HepG2 (cell line): Measurements from ENCODE around the gene NANOGP8. TPM values are rescaled to one million over a fixed set of nuclear protein-coding genes. Genes with fewer than 3 reads are reported as not detected.

Experiments used
- ATAC-seq: fragments of 200-7000 bp; cut with Tn5 transposase; 3 replicates; pipeline ENCODE4 v1.9.1; 2020; ENCODE audit warnings: mild to moderate bottlenecking, moderate library complexity
- BruUV-seq: library from RNA; stranded (reverse); fragments of 400-500 nt; replicated peaks from 2 replicates; lab custom pipeline; 2021; lab: Mats Ljungman, UMichigan
- CTCF ChIA-PET: fragments of 300-600 bp; formaldehyde crosslinking; extraction: SDS; loops from one replicate; lab custom pipeline; 2021; ENCODE audit warnings: low total read pairs, inconsistent platforms, low intra/inter-chr PET ratio; lab: Yijun Ruan, JAX
- POLR2A ChIA-PET: fragments of 350-600 bp; sonication (Branson Sonifier 250); formaldehyde crosslinking; loops from one replicate; lab custom pipeline; 2020; ENCODE audit warnings: antibody characterized with exemption, inconsistent platforms; lab: Yijun Ruan, JAX
- DNase-seq: peaks from one replicate; pipeline ENCODE4 v3.0.0-alpha.2; 2015; ENCODE audit warnings: low spot score
- FAIRE-seq: peaks from 3 replicates; lab custom pipeline; 2011; peaks lifted over from hg19 to GRCh38; lab: Jason Lieb, UNC
- H2AFZ ChIP-seq: one replicate; pipeline ENCODE4 v1.6.1; 2011; ENCODE audit warnings: low read length, inconsistent platforms
- H3K27ac ChIP-seq: fragments of 300-600 bp; 3 replicates; pipeline ENCODE4 v1.8.0; 2011; ENCODE audit warnings: mixed run types, mild to moderate bottlenecking, mixed read lengths, low read length, inconsistent platforms; ENCODE audit not compliant: insufficient read depth; ENCODE audit errors: extremely low read length
- H3K27me3 ChIP-seq, 2 experiments: fragments of 200-600 bp in 1 of 2; 2 replicates in 1 of 2; 3 replicates in 1 of 2; pipeline versions ENCODE4 v1.6.0 to v1.8.0; 2011; ENCODE audit warnings: low read length in 2 of 2, mild to moderate bottlenecking in 2 of 2, moderate library complexity in 2 of 2, inconsistent platforms in 1 of 2; ENCODE audit not compliant: insufficient read depth in 2 of 2, control insufficient read depth in 1 of 2
- H3K36me3 ChIP-seq, 2 experiments: fragments of 200-600 bp in 1 of 2; replicated peaks in 1 of 2; 2 replicates in 1 of 2; 3 replicates in 1 of 2; pipeline versions ENCODE4 v1.5.1 to v1.8.0; 2011; ENCODE audit warnings: low read length in 2 of 2, inconsistent platforms in 1 of 2; ENCODE audit not compliant: insufficient read depth in 2 of 2, control insufficient read depth in 1 of 2
- H3K4me1 ChIP-seq: 2 replicates; pipeline ENCODE4 v1.5.1; 2012; ENCODE audit warnings: low read length, inconsistent platforms; ENCODE audit not compliant: insufficient read depth
- H3K4me2 ChIP-seq: 2 replicates; pipeline ENCODE4 v1.6.0; 2011; ENCODE audit warnings: low read depth, low read length, inconsistent platforms
- H3K4me3 ChIP-seq, 3 experiments: fragments of 200-600 bp in 1 of 3; sonication (generic), shearing (Covaris generic) in 1 of 3; replicated peaks in 1 of 3; 2 replicates each; pipeline ENCODE4 v1.5.1; 2011 to 2016; ENCODE audit warnings: low read length in 3 of 3, inconsistent platforms in 2 of 3, low read depth in 2 of 3, mild to moderate bottlenecking in 2 of 3, control low read depth in 1 of 3, mixed read lengths in 1 of 3; ENCODE audit not compliant: insufficient read depth in 1 of 3
- H3K79me2 ChIP-seq: one replicate; pipeline ENCODE4 v1.6.1; 2011; ENCODE audit warnings: low read length, inconsistent platforms; ENCODE audit not compliant: insufficient read depth
- H3K9ac ChIP-seq: 2 replicates; pipeline ENCODE4 v1.6.0; 2011; ENCODE audit warnings: mild to moderate bottlenecking, low read depth, low read length, inconsistent platforms; ENCODE audit not compliant: insufficient read depth
- H3K9me3 ChIP-seq: 2 replicates; pipeline ENCODE4 v1.5.1; 2012; ENCODE audit warnings: mild to moderate bottlenecking, low read length
- H4K20me1 ChIP-seq: 2 replicates; pipeline ENCODE4 v1.6.0; 2011; ENCODE audit warnings: inconsistent platforms, mild to moderate bottlenecking, low read length, moderate library complexity; ENCODE audit not compliant: insufficient read depth
- BORCS8-MEF2B ChIP-seq: sonication (generic); formaldehyde crosslinking; IDR thresholded peaks from 2 replicates; pipeline ENCODE4 v1.8.0; 2022; ENCODE audit warnings: mild to moderate bottlenecking, missing genetic modification reagents
- CBX1 ChIP-seq: IDR thresholded peaks from one replicate; pipeline ENCODE4 v1.6.1; 2016; ENCODE audit warnings: antibody characterized with exemption, low read depth
- GATAD1 ChIP-seq: IDR thresholded peaks from 2 replicates; pipeline ENCODE4 v1.6.1; 2016; ENCODE audit warnings: missing genetic modification reagents, missing compliant biosample characterization
- HIVEP1 ChIP-seq: sonication (generic); formaldehyde crosslinking; IDR thresholded peaks from 2 replicates; pipeline ENCODE4 v1.4.0; 2020; ENCODE audit warnings: mild to moderate bottlenecking, missing genetic modification reagents
- MED8 ChIP-seq: sonication (generic); formaldehyde crosslinking; IDR thresholded peaks from 2 replicates; pipeline ENCODE4 v1.8.1; 2023; ENCODE audit warnings: mild to moderate bottlenecking, missing genetic modification reagents; ENCODE audit not compliant: insufficient replicate concordance
- NR2F2 ChIP-seq: IDR thresholded peaks from 2 replicates; pipeline ENCODE4 v1.6.1; 2012; ENCODE audit warnings: low read depth, inconsistent platforms, borderline replicate concordance
- PITX1 ChIP-seq: sonication (generic); formaldehyde crosslinking; IDR thresholded peaks from 2 replicates; pipeline ENCODE4 v1.5.1; 2020; ENCODE audit warnings: mild to moderate bottlenecking, missing genetic modification reagents
- SOX13 ChIP-seq, 3 experiments: fragments of 450-650 bp in 1 of 3; sonication (generic) in 1 of 3; formaldehyde crosslinking in 1 of 3; IDR thresholded peaks in 2 of 3; conservative IDR thresholded peaks in 1 of 3; 2 replicates each; pipeline versions ENCODE4 v1.5.0 to v1.6.1; 2016 to 2020; ENCODE audit warnings: antibody characterized with exemption in 1 of 3, mild to moderate bottlenecking in 1 of 3, missing compliant biosample characterization in 1 of 3, missing genetic modification reagents in 1 of 3, moderate library complexity in 1 of 3
- ZKSCAN8 ChIP-seq: IDR thresholded peaks from 2 replicates; pipeline ENCODE4 v1.6.1; 2016; ENCODE audit warnings: borderline replicate concordance, missing genetic modification reagents, missing compliant biosample characterization
- ZNF253 ChIP-seq: sonication (generic); formaldehyde crosslinking; IDR thresholded peaks from 2 replicates; pipeline ENCODE4 v1.8.0; 2022; ENCODE audit warnings: mild to moderate bottlenecking, missing genetic modification reagents, borderline replicate concordance
- ZNF331 ChIP-seq: sonication (generic); formaldehyde crosslinking; IDR thresholded peaks from 2 replicates; pipeline ENCODE4 v1.4.0; 2020; ENCODE audit warnings: missing genetic modification reagents
- ZNF652 ChIP-seq: IDR thresholded peaks from 2 replicates; pipeline ENCODE4 v1.6.1; 2016; ENCODE audit warnings: low read depth, borderline replicate concordance
- ZNF747 ChIP-seq: sonication (generic); formaldehyde crosslinking; IDR thresholded peaks from 2 replicates; pipeline ENCODE4 v1.8.1; 2023; ENCODE audit warnings: missing genetic modification reagents, mild to moderate bottlenecking, borderline replicate concordance
- ZNF879 ChIP-seq: sonication (generic); formaldehyde crosslinking; IDR thresholded peaks from 2 replicates; pipeline ENCODE4 v1.8.1; 2023; ENCODE audit warnings: missing genetic modification reagents
- WGBS: methylation state at CpG from one replicate; pipeline ENCODE4 v1.1.6; 2017; ENCODE audit warnings: low lambda C conversion rate; 5-methylcytosine and 5-hydroxymethylcytosine counted together
- in situ Hi-C: cut with HindIII; loops from 2 replicates; pipeline ENCODE4 v1.10.0; 2017; ENCODE audit warnings: low pct_unique_long_range_greater_than_20kb; ENCODE audit not compliant: extremely low pct_ligation_motif_present
- intact Hi-C: fragments of 100-400 bp; cut with micrococcal nuclease; formaldehyde crosslinking; loops from one replicate; pipeline ENCODE4 v1.10.0; 2022; ENCODE audit not compliant: unreplicated experiment
- polyA plus RNA-seq, 8 experiments: library from polyadenylated mRNA; depleted of rRNA in 3 of 8; stranded (reverse) in 7 of 8; unstranded in 1 of 8; fragments of >200 nt; fragmentation: Illumina TruSeq in 4 of 8; extraction: Trizol in 4 of 8; gene quantifications; 2 replicates each; pipeline versions ENCODE4 v1.2.1 to v1.2.3, GENCODE V29; 2011 to 2016; ENCODE audit warnings: low read depth in 4 of 8, missing spikeins in 1 of 8, mixed read lengths in 1 of 8; ENCODE audit not compliant: insufficient read depth in 1 of 8
- total RNA-seq, 5 experiments: library from RNA; depleted of rRNA; stranded (reverse); fragments of >200 nt; fragmentation: Illumina TruSeq; extraction: Trizol; gene quantifications; 2 replicates each; pipeline ENCODE4 v1.2.3, GENCODE V29; 2016; ENCODE audit warnings: low read depth in 1 of 5
- TF ChIP-seq, protein P1 (sequence below): sonication (generic); formaldehyde crosslinking; IDR thresholded peaks from 2 replicates; pipeline ENCODE4 v1.8.1; 2023; ENCODE audit warnings: missing genetic modification reagents, mild to moderate bottlenecking, borderline replicate concordance
- TF ChIP-seq, protein P2 (sequence below): sonication (generic); formaldehyde crosslinking; IDR thresholded peaks from 2 replicates; pipeline ENCODE4 v1.4.0; 2020; ENCODE audit warnings: missing genetic modification reagents, borderline replicate concordance

Gene NANOGP8
- total and polyA plus RNA-seq, 2 of the 13 experiments (the other 11 are each of a cell fraction or from before 2014, with no cell fraction given): 0.27 TPM; not detected in 1

DNA sequence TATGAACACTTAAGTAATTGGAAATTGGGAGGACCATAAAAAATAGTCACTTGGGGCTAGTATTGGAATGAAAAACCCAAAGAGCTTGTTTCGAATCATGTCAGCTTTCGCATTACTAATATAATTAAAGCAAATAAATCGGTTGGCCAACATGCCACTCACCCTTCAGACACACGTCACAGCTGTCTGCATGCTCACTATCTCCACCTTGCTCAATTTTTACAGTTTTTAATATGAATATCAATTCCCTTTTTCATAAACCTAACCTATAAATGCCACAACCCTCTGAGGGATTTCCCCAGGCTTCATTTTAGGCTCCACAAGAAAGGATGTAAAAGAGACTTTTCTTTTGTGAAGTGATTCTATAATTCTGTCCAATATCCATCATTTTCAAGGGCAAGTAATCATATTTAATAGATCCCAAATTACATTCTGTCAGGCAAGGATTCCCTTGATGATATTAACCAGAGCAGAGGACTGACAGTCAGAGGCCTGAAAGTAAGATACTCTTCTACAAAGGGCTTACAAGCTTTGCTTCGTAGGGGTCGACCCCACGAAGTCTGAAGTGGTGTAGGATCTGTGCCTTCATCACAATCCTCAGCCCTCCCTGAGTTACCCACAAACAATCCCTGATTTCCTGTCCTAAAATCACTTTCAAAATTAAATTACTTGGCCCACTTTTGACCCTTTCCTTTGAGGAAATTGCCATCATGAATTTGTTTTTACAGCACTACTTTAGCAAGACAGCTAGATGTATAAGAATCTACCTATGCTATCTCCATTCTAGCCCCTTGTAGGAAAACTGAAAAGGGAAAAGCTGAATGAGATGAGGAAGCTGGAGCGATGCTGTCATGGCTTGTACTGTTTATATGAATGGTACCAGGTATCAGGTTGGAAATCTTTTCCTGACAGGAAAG, 44.5 kb downstream of the NANOGP8 start (continued):
- TF ChIP-seq SOX13 (IDR thresholded peaks at IDR 0.05): no peak
- no peak for TF ChIP-seq SOX13 (CRISPR knock-in tag; conservative IDR thresholded peaks at IDR 0.05 in 1 of 2, IDR thresholded peaks at IDR 0.05 in 1 of 2)
- TF ChIP-seq, protein P1, sequence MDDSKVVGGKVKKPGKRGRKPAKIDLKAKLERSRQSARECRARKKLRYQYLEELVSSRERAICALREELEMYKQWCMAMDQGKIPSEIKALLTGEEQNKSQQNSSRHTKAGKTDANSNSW (CRISPR knock-in tag): no peak
- no peak for TF ChIP-seq GATAD1
- TF ChIP-seq CBX1: no peak
- TF ChIP-seq ZKSCAN8: no peak
- TF ChIP-seq ZNF747 (CRISPR knock-in tag): no peak
- no peak for TF ChIP-seq HIVEP1 (CRISPR knock-in tag)
- TF ChIP-seq NR2F2: no peak
- TF ChIP-seq ZNF253 (CRISPR knock-in tag): no peak
- no peak for TF ChIP-seq MED8 (CRISPR knock-in tag)
- TF ChIP-seq, all 625 proteins: peak for 0

DNA sequence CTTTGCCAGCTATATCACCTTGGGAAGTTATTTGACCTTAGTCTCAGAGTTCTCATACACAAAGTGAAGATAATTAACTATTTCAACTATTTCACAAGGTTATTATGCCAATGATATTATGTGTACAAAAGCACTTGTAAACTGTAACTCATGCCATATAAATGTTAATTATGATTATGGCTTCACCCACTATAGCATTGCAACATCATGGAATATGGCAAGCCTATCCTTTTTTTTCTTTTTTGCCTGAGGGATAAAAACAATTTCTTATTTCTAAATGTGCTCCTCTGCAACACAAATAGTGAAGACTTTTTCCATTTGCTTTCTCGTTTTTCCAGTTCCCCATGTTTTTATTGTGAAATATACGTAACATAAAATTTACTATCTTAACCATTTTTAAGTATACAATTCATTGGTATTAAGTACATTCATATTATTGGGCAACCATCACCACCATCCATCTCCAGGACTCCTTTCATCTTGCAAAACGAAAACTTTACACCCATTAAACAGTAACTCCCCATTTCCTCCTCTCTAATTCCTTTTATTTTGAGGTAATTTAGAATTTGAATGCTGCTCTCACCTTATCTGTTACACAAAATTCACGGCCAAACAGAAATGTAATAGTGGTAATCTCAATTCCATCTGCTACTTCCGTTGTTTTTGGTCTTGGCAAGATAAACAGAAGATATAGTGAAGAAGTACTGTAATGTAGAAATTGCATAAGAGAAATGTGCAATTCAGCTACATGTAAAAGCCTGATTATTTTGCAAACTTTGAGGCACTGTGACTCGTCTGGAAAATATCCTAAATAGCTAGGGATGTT, 46.3 kb downstream of the NANOGP8 start:
- intact Hi-C loops: no loop called here
- TF ChIP-seq ZNF879 (no peak), ZNF331 (no peak), PITX1 (no peak), BORCS8-MEF2B (CRISPR knock-in tag) (no peak), ZNF652 (no peak)
- TF ChIP-seq, protein P2, sequence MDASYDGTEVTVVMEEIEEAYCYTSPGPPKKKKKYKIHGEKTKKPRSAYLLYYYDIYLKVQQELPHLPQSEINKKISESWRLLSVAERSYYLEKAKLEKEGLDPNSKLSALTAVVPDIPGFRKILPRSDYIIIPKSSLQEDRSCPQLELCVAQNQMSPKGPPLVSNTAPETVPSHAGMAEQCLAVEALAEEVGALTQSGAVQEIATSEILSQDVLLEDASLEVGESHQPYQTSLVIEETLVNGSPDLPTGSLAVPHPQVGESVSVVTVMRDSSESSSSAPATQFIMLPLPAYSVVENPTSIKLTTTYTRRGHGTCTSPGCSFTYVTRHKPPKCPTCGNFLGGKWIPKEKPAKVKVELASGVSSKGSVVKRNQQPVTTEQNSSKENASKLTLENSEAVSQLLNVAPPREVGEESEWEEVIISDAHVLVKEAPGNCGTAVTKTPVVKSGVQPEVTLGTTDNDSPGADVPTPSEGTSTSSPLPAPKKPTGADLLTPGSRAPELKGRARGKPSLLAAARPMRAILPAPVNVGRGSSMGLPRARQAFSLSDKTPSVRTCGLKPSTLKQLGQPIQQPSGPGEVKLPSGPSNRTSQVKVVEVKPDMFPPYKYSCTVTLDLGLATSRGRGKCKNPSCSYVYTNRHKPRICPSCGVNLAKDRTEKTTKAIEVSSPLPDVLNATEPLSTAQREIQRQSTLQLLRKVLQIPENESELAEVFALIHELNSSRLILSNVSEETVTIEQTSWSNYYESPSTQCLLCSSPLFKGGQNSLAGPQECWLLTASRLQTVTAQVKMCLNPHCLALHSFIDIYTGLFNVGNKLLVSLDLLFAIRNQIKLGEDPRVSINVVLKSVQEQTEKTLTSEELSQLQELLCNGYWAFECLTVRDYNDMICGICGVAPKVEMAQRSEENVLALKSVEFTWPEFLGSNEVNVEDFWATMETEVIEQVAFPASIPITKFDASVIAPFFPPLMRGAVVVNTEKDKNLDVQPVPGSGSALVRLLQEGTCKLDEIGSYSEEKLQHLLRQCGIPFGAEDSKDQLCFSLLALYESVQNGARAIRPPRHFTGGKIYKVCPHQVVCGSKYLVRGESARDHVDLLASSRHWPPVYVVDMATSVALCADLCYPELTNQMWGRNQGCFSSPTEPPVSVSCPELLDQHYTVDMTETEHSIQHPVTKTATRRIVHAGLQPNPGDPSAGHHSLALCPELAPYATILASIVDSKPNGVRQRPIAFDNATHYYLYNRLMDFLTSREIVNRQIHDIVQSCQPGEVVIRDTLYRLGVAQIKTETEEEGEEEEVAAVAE (CRISPR knock-in tag): no peak

More for the DNA sequence above, 46.3 kb downstream of the NANOGP8 start:
- no peak for FAIRE-seq
- DNase-seq: no peak
- H3K4me2 ChIP-seq: no peak overlapping the region
- no peaks in the 10 kb centered on the region for H3K4me1 ChIP-seq
- no peak overlapping the region for H3K9ac ChIP-seq
- H4K20me1 ChIP-seq: no peaks in the 10 kb centered on the region
- no peaks in the 10 kb centered on the region for H3K79me2 ChIP-seq
- no TSS peak for BruUV-seq
- in situ Hi-C loops: no loop called here
- no peak for ATAC-seq
- CTCF ChIA-PET: no interaction called here
- no peaks in the 10 kb centered on the region for H3K36me3 ChIP-seq
- no peaks in the 10 kb centered on the region; a peak in 1 of 5 replicates for H3K27me3 ChIP-seq
- no peak overlapping the region for H3K27ac ChIP-seq
- H2AFZ ChIP-seq: no peak overlapping the region
- no peaks in the 10 kb centered on the region for H3K9me3 ChIP-seq
- no peak overlapping the region for H3K4me3 ChIP-seq
- 14% methylated on average over 6 of the region's 6 CpGs for WGBS
- POLR2A ChIA-PET: no interaction called here
